NCI-H128 (cell line): Measurements from ENCODE around the gene NCOA1.
"Not testable (repeated sequence)": the region's sequence is repeated elsewhere in the genome, so short reads cannot be mapped to it uniquely, and the experiment has no call there.

Experiments used
- DNase-seq: peaks from one replicate; lab custom pipeline; 2025; ENCODE audit not compliant: unreplicated experiment; lab: John Stamatoyannopoulos, UW

Gene NCOA1

DNA sequence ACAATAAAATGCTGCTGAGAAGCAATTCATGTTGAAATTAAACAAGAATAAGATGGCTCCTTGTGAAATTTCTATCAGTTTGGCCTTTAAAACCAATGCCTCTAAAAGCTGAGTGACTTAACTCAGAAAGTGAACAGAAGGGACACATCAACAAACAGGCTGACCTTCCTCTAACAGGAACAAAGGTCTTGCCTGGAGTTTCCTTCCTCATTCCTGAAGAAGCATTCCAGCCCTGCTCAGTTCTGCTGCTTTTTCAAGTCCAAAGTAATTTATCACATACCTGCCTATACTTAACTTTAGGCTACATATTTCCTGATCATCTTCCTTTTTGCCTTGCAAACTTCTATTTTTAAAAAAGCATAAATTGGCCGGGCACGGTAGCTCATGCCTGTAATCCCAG, 288.1 kb downstream of the NCOA1 start:
- no peak for DNase-seq

DNA sequence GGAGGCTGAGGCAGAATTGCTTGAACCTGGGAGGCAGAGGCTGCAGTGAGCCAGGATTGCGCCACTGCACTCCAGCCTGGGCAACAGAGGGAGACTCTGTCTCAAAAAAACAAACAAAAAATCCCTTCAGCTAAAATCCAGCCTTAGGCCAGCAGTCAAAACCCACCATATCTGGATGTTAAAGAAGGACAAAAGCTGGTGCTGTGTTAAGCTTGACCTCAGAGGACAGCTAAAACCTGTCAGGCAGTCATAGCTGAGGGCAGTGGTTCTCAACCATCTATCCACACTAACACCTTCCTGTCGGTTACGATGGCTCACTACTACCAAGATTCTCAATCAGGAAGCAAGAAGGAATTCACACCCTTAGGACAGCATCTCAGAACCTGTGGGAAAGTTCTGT, 292.6 kb downstream of the NCOA1 start:
- no peak for DNase-seq

DNA sequence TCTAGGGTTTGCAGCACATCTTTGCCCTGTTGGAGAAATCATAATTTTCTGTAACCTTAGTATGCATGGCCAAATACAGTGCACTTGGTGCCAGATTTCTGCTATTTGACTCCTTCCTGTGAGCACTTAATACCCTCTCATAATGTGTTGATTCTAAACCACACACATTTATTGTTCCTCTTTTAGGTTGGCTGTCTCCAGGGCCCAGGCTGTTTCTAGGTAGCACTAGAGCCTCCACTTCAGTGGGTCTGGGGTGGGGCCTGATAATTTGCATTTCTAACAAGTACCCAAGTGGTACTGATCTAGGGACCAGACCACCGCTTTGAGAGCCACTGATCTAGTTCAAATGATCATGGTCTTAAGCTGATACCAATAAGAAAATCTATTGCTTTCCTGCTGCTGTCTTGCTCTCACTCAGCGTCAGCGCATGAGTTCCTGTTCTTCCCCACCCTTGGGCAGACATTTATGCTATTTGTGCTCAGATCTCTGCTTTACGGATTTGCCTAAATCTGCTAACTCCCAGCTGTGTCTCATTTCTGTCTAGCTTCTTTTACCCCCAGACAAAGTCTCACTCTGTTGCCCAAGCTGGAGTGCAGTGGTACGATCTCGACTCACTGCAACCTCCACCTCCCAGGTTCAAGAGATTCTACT, 294.7 kb downstream of the NCOA1 start:
- DNase-seq: peak; percentile 83

DNA sequence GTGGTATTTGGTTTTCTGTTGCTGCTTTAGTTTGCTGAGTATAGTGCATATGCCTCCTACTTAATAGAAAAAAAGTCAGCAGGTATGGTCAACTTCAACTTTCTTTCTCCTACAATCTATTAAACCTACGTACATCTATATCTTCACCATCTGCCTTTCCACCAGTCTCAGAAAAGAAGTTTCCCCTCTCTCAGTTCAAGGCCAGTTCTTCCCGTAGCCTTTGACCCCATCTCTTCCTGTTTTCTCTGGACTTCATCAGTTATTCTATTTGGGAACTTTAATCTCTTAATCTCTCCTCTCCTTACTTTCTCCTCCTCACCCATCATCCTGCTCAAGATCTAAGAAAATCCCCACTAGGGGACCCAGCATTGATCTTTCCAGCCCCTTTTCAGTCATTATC, 296.5 kb downstream of the NCOA1 start:
- DNase-seq: no peak

DNA sequence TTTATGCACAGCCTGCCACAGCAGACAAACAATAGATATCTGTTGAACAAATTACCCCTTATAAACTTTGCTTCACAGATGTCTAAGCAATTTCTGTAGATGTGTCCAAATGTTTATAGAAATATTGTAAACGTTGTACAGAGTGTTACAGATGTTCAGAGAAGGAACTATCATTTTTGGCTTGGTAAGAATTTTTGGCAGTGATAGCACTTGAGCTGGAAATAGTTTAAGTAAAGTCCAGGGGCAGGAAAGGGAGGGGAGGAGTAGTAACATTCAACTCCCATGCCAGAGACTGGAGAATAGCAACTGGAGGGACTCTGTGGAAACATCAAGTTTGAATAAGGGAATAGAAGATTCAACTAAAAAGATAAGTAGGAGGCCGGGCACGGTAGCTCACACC, 297.8 kb downstream of the NCOA1 start:
- DNase-seq: no peak

DNA sequence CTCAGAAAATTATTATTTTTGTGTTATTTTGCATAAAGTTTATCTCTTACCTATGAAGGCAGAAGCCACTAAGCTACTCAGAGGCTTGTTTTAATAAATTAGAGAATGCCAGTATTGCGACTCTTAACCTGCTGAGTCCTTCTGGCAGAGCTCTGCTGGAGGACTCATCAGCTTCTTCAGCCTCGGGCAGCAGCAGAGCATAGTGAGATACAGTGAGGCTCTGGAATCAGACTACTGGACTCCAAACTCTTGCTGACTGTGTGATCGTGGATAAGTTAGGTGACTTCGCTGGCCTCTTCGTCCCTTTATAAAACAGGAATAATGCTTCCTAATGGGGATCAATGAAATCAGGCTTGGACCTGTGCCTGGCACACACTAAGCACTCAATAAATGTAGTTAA, 300.4 kb downstream of the NCOA1 start:
- no peak for DNase-seq

DNA sequence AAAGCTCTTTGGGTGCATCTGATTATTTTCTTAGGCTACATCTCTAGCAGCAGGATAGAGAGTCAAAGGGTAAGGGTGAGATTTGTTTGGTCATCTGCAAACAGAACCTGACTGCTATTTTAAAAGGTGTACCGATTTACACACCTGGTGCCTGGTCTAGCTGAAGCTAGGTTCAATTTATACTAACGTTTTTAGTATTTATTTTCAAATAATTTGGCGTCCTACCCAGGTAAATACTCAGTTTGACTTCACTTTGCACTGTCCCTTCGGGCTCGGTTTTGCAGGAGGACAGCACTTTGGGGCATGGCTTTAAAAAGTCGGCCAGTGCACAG, 301.5 kb downstream of the NCOA1 start:
- no peak for DNase-seq

DNA sequence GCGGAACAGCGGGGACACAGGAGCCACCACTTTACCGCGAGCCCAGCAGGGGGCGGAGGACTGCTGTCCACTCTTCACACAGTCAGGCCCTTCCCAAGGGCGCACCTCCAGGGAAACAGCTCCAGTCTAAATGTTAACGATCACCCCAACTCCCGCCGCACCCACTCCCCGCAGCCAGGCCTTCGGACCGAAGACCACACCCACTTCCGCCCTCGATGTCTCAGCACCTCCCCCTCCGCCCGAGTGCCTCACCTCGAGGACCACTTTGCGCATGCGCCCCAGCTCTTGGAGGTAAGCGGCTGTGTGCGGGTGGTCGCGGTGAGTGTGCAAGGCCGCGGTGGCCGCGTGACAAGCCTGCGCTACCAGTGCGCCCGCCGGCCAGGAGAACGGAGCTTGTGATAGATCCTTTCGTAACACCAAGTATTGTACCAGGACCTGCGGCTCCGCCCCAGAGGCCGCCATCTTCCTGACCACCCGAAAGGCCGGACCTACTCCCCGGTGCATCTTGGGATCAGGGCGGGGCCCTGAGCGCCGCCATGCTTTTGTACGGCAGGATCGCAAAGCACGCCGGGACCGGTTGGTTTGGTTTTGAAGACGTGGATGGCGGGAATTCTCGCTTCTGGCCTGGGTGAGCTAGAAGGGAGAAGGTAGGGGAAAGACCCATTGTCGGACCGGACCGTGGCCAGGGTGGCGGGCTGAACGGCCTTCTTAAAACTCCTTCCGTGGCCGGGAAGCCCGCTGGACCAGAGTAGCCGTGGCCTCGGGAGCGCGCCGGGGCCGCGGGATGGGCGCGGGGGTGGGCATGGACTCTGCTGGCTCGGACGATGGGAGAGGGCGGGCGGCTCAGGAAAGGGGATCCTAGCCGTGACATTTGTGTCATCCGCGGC, 302.1 kb downstream of the NCOA1 start, which contains the start of the genes CENPO and PTRHD1:
Gene CENPO (plus strand): TSS at position 552 of the 887 bp plus-strand sequence. CDS start 495 bp downstream, outside the sequence.
Gene PTRHD1 (minus strand): TSS at position 518 of the 887 bp plus-strand sequence. CDS start 14 bp downstream, at position 504.
- peak; percentile 94 for DNase-seq

DNA sequence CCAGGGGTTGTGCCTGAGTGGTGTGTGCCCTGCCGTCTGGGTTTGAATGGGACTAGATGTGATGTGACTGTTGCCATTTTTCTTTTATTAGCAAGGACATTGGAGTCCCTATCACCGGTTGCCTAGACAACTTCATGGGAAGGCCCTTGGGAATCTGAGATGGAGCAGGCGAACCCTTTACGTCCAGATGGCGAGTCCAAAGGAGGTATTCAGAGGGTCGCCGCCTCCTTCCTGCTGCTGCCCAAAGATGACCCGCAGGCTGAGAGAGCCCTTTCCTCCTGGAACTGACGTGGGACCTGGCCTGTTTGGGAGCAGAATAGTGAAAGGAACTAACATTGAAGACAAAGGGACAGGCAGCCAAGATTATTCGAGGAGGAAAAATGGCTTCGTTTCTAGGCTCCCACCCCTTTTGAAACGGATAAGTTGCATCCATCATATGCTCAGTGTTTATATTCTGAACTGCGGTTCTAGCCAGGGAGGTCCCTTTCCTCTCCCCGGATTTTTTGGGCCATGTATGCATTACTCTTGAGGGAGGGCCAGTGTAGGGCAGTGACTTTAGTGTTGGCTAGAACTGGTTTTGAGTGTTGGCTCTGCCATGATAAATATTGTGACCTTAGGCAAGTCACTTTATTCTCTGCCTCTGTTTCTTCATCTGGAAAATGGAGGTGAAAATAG, 302.8 kb downstream of the NCOA1 start:
- DNase-seq: peak; percentile 27

DNA sequence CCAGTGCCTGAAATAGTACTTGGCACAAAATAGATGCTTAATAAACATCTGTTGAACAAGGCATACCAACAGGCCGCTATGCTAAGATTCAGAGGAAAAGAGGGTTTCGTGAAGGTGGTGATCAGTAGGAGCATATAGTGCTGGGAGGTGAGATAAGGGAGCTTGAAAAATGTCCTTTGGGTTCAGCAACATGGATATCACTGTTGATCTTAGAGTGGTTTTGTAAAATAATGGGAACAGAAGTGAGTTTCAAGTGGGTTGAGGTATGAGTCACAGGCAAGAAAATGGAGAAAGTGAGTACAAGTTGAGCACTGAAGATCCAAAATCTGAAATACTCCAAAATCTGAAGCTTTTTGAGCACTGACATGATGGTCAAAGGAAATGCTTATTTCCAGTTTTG, 306.6 kb downstream of the NCOA1 start:
- DNase-seq: no peak

DNA sequence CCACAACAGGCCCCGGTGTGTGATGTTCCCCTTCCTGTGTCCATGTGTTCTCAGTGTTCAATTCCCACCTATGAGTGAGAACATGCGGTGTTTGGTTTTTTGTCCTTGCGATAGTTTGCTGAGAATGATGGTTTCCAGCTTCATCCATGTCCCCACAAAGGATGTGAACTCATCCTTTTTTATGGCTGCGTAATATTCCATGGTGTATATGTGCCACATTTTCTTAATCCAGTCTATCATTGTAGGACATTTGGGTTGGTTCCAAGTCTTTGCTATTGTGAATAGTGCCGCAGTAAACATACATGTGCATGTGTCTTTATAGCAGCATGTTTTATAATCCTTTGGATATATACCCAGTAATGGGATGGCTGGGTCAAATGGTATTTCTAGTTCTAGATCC, 309.4 kb downstream of the NCOA1 start:
- DNase-seq: not testable (repeated sequence)

DNA sequence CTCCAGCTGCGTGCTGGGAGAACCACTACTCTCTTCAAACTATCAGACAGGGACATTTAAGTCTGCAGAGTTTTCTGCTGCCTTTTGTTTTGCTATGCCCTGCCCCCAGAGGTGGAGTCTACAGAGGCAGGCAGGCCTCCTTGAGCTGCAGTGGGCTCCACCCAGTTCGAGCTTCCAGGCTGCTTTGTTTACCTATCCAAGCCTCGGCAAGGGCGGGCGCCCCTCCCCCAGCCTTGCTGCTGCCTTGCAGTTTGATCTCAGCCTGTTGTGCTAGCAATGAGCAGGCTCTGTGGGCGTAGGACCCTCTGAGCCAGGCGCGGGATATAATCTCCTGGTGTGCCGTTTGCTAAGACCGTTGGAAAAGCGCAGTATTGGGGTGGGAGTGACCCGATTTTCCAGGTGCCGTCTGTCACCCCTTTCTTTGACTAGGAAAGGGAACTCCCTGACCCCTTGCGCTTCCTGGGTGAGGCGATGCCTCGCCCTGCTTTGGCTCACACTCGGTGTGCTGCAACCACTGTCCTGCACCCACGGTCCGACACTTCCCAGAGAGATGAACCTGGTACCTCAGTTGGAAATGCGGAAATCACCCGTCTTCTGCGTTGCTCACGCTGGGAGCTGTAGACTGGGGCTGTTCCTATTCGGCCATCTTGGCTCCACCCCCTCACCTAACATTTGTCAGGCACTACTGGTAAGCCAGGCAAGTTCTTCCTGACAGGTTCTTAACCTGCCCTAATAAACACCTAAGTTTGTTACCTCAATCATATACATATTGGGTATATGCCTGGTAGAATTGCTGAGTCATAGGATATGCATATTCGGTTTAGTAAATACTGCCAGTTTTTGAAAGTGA, 315.0 kb downstream of the NCOA1 start:
- not testable (repeated sequence) for DNase-seq

DNA sequence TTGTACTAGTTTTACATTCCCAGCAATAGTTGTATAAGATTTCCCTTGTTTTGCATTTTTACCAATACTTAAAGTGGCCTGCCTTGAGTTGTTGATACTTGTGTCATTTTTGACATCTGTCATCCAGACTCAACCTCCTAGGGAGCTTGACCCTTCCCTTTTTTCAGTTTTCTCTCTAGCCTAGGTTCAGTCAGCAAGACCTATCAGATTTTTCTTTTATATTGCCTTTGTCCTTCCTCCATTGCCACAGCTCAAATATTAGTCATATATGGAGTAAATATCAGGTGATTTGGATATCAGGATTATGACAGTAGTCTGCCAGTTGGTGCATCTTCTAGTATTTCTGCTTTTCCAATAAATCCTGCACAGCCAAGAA, 315.6 kb downstream of the NCOA1 start:
- no peak for DNase-seq

DNA sequence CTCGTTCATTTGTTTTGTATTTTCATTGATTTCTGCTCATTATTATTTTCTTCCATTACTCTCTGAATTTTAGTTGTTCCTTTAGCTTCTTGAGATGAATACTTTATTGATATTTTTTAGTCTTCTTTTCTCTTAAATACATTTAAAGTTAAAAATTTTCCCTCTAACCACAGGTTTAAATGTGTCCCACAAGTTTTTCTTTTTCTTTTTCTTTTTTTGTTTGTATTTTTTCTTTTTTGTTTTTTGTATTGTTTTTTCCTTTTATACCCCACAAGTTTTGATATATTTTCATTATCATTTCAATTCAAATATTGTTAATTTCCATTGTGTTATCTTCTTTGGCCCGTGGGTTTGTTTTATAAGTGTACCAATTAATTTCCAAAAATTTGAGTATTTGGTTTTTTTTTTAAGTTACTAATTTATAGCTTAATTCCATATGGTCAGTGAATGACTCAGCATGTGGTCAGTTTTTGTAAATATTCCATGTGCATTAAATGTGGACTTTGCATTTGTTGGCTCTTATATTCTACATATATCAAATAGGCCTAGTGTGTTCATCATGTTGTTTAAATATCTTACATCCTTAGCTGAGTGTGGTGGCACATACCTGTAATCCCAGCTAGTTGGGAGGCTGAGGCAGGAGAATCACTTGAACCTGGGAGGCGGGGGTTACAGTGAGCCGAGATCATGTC, 318.4 kb downstream of the NCOA1 start:
- DNase-seq: no peak

DNA sequence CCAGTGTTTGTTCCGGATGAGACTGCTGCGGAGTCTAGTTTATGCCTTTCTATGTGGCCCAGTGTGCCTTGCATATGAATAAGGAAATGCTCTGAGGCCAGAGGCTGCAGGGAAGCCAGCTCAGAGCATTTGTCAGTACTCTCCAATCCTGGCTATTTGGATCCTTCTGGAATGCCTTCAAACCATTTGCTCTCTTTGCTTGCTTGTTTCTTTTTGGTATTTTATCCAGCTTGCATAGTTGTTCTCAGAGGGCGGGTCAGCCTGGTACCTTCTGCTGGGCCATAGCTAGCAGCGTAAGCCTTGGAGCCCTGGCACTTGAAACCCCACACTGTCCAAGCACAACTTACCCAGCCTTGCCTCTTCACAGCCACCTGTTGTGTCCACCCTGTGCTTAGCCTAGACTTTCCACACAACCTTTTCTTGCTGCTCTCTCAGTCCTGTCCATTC, 322.7 kb downstream of the NCOA1 start:
- no peak for DNase-seq

DNA sequence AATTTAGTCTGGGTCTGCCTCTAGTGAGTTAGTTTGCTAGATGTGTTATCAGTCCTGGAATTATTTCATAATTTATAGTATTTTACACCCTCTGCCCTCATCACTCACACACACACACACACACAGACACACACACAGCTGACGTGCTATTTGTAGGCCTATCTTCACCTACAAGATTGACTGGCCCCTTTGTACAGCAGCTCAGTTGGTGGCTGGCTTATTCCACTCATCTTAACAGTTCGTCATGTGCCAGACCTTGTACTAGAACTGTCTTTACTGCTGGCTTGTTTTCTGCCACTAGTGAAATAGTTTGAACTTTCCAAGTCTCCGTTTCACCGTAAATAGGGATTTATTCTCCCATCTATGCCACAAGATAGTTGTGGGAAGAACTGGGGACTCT, 323.5 kb downstream of the NCOA1 start:
- DNase-seq: no peak

DNA sequence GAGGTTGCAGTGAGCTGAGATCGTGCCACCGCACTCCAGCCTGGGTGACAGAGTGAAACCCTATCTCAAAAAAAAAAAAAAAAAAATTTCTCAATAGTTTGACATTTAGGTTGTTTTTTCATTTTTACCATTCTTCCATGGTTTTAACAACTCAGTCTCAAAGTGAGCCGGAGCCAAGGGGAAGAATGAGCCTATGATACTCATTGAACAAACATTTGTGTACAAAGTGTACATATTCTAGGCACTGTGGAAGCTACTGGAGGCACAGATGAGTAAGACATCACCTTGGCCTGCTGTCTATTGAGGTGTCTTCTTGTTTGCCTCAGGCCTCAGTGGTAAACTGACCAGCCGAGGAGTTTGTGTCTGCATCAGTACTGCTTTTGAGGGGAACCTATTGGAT, 324.1 kb downstream of the NCOA1 start:
- DNase-seq: no peak

DNA sequence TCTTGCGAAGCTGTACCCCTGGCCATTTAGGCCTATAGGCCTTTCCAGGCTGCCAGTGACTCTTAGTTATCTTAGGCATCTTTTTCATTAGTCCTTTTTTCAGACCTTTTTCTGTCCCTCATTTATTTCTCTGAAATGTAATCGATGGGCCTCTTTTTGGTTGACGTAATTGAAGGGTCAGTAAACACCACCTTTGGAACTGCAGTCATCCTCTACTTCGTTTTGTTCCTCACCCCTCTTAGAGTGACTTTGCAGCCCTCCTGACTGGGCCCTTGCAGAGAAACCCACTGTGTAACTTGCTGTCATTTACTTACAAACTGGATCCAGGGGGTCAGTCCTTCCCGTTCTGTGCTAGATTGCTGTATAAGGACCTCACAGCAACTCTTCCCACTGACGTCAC, 325.4 kb downstream of the NCOA1 start:
- no peak for DNase-seq

DNA sequence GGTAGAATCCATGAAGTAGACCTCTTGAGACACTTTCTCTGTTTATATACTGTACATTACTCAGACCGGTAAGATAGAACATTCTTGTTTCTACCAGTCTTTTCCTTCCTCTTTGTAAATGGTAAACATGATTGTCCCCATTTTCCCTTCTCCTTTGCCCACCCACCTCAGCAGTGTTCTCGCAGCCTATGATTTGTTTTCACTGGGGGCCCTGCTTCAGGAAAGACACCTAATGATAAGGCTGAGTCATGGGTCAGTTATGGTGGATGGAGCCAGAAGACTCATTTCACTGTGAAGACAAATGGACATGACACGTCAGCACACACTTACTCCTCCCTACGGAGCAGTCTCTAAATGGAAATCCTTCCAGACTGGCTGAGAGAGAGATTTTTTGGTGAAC, 325.8 kb downstream of the NCOA1 start:
- DNase-seq: no peak

DNA sequence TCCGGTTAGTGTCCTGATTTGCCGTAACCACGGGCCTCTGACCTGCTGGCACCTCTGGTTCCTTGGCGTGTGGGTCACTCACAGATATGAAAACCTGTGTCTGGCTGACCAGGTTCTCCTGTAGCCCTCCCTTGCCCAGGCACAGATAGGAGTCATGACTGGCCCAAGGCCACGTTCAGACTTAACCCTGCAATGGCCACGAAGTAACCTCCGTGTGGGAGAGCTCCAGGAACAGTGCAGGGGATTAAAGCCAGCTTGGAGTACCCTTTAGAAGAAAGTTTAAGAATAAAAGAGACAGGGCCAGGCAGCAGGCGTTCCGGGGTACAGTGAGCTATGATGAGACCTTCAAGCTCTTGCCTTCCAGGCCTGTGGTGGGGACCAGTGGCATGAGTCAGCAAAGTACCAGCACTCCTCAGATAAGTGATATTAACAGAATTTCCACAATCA, 327.7 kb downstream of the NCOA1 start:
- no peak for DNase-seq
